PFSK-1 (cell line): ENCODE measurements around the gene DISC1.

Source experiments
- POLR2AphosphoS5 ChIP-seq: IDR thresholded peaks from 2 replicates; pipeline ENCODE4 v1.6.1; 2012; ENCODE audit warnings: low read depth, mild to moderate bottlenecking, control low read depth, low read length, moderate library complexity
- TAF1 ChIP-seq: IDR thresholded peaks from 2 replicates; pipeline ENCODE4 v1.6.1; 2012; ENCODE audit warnings: low read length, control low read depth, borderline replicate concordance; ENCODE audit not compliant: insufficient read depth

DNA sequence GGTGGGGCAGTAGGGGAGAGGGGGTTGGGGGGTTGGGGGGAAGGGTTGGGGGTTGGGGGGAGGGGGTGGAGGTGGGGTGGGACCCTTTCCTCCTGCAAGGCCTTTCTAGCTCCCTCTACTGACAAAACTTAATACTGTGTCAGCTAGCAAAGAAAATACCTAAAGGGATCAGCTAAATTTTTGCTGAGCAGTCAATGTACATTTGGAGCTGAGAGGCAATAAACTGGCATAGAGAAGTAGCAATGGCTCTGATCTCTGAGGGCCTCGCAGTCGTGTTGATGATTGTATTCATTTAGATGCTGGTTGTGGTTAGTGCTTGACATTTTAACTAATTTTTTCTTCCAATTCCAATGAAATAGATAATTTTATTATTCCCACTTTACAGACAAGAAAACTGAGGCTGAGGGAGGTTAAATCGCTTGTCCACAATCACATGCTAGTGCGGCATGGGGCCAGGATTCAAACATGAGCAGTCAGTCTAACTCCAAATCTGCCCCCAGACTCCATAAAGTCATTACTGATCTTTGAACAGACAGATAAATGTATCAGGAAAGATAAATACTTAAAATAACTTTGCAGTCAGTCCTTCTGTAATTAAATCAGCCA, 357.1 kb downstream of the DISC1 start:
- TF ChIP-seq TAF1 (no peak), POLR2AphosphoS5 (no peak)
